ENCODE data around the gene SEMA3F.

- no peak for TF ChIP-seq CTCF (IDR thresholded peaks at IDR 0.05; ENCODE audit: insufficient read depth, low read length, poor library complexity, severe bottlenecking)
- TF ChIP-seq EZH2phosphoT487 (conservative IDR thresholded peaks at IDR 0.05; ENCODE audit: low read length) = no peak
Measured at GRCh38 chr3:50169858-50170257, 14.7 kb downstream of the SEMA3F start.

Data from SU-DHL-6 (cell line).